ENCODE measurements around the gene CD84. TPM values are rescaled to one million over a fixed set of nuclear protein-coding genes. Genes with fewer than 3 reads are reported as not detected.

The CD84 gene
- total RNA-seq, 1 donor from 2014 or later: not detected

GRCh38 chr1:160615660-160616059 is 36.4 kb upstream of the CD84 start:
- no peak for DNase-seq (ENCODE audit: low spot score)
- Mint-ChIP-seq H3K4me3 (ENCODE audit: unreplicated experiment) (no peak overlapping the region), H3K9me3 (ENCODE audit: low read depth) (peaks cover 5% of the 10 kb centered on the region), H3K36me3 (ENCODE audit: low read depth) (no peaks in the 10 kb centered on the region), H3K4me1 (ENCODE audit: low read depth) (no peaks in the 10 kb centered on the region), H3K27me3 (ENCODE audit: low read depth) (peaks cover 18% of the 10 kb centered on the region), H3K27ac (ENCODE audit: unreplicated experiment) (no peak overlapping the region)
- no peak for TF ChIP-seq CTCF (IDR thresholded peaks at IDR 0.05)

- no peaks in the 10 kb centered on the region for H3K36me3 Mint-ChIP-seq (ENCODE audit: low read depth)
- no peak for DNase-seq (ENCODE audit: low spot score)
Observed at GRCh38 chr1:160614410-160614809, 35.1 kb upstream of the CD84 start.

GRCh38 chr1:160612613-160613218 is 33.4 kb upstream of the CD84 start:
- no peak overlapping the region for H3K4me3 Mint-ChIP-seq (ENCODE audit: unreplicated experiment)
- H3K9me3 Mint-ChIP-seq (ENCODE audit: low read depth): no peaks in the 10 kb centered on the region

More at GRCh38 chr1:160614410-160614809, 35.1 kb upstream of the CD84 start:
- Mint-ChIP-seq H3K9me3 (ENCODE audit: low read depth) (peaks cover 5% of the 10 kb centered on the region), H3K27me3 (ENCODE audit: low read depth) (peaks cover 28% of the 10 kb centered on the region), H3K27ac (ENCODE audit: unreplicated experiment) (no peak overlapping the region), H3K4me3 (ENCODE audit: unreplicated experiment) (no peak overlapping the region), H3K4me1 (ENCODE audit: low read depth) (no peaks in the 10 kb centered on the region)
- TF ChIP-seq CTCF (IDR thresholded peaks at IDR 0.05): no peak

GRCh38 chr1:160610569-160611242 is 31.4 kb upstream of the CD84 start:
- Mint-ChIP-seq H3K4me1 (ENCODE audit: low read depth) (no peaks in the 10 kb centered on the region), H3K27me3 (ENCODE audit: low read depth) (peaks cover 35% of the 10 kb centered on the region), H3K9me3 (ENCODE audit: low read depth) (no peaks in the 10 kb centered on the region), H3K4me3 (ENCODE audit: unreplicated experiment) (no peak overlapping the region), H3K36me3 (ENCODE audit: low read depth) (no peaks in the 10 kb centered on the region), H3K27ac (ENCODE audit: unreplicated experiment) (no peak overlapping the region)
- DNase-seq (ENCODE audit: low spot score): no peak
- no peak for TF ChIP-seq CTCF (IDR thresholded peaks at IDR 0.05)

More at GRCh38 chr1:160612613-160613218, 33.4 kb upstream of the CD84 start:
- no peaks in the 10 kb centered on the region for H3K4me1 Mint-ChIP-seq (ENCODE audit: low read depth)
- H3K36me3 Mint-ChIP-seq (ENCODE audit: low read depth): no peaks in the 10 kb centered on the region
- H3K27ac Mint-ChIP-seq (ENCODE audit: unreplicated experiment): no peak overlapping the region
- TF ChIP-seq CTCF (IDR thresholded peaks at IDR 0.05): no peak
- peaks cover 35% of the 10 kb centered on the region for H3K27me3 Mint-ChIP-seq (ENCODE audit: low read depth)
- DNase-seq (ENCODE audit: low spot score): no peak

- Mint-ChIP-seq H3K27me3 (ENCODE audit: low read depth) (peaks cover 39% of the 10 kb centered on the region), H3K4me3 (ENCODE audit: unreplicated experiment) (no peak overlapping the region), H3K36me3 (ENCODE audit: low read depth) (no peaks in the 10 kb centered on the region), H3K4me1 (ENCODE audit: low read depth) (no peaks in the 10 kb centered on the region), H3K9me3 (ENCODE audit: low read depth) (peaks cover 9% of the 10 kb centered on the region), H3K27ac (ENCODE audit: unreplicated experiment) (no peak overlapping the region)
- no peak for TF ChIP-seq CTCF (IDR thresholded peaks at IDR 0.05)
- no peak for DNase-seq (ENCODE audit: low spot score)
Observed at GRCh38 chr1:160608941-160609340, 29.6 kb upstream of the CD84 start.
